Osteoblast (primary cell): ENCODE measurements around the gene TSPAN13. TPM values are rescaled to one million over a fixed set of nuclear protein-coding genes. Genes with fewer than 3 reads are reported as not detected.

ENCODE experiments used
- DNase-seq: peaks from one replicate; pipeline ENCODE4 v3.0.0; 2011; ENCODE audit warnings: low spot score, mixed read lengths; ENCODE audit not compliant: insufficient read length; ENCODE audit errors: missing footprints
- H2AFZ ChIP-seq: 2 replicates; pipeline ENCODE4 v1.6.0; 2011; ENCODE audit warnings: mild to moderate bottlenecking, low read length
- H3K27ac ChIP-seq: 2 replicates; pipeline ENCODE4 v1.5.1; 2011; ENCODE audit warnings: mild to moderate bottlenecking, low read depth, low read length, moderate library complexity
- H3K27me3 ChIP-seq: 2 replicates; pipeline ENCODE4 v1.6.0; 2012; ENCODE audit warnings: mild to moderate bottlenecking, control low read depth, inconsistent platforms, low read length, moderate library complexity; ENCODE audit not compliant: insufficient read depth
- H3K36me3 ChIP-seq: 2 replicates; pipeline ENCODE4 v1.5.1; 2011; ENCODE audit warnings: mild to moderate bottlenecking, low read length, control low read depth, moderate library complexity; ENCODE audit not compliant: insufficient read depth
- H3K4me1 ChIP-seq: 2 replicates; pipeline ENCODE4 v1.5.1; 2011; ENCODE audit warnings: mild to moderate bottlenecking, low read length, control low read depth, moderate library complexity; ENCODE audit not compliant: insufficient read depth
- H3K4me2 ChIP-seq: 2 replicates; pipeline ENCODE4 v1.6.0; 2011; ENCODE audit warnings: mild to moderate bottlenecking, low read length; ENCODE audit not compliant: insufficient read depth
- H3K4me3 ChIP-seq: fragments of 200-600 bp; sonication (generic); 3 replicates; pipeline ENCODE4 v1.5.1; 2012; ENCODE audit warnings: mild to moderate bottlenecking, low read length, inconsistent platforms; ENCODE audit not compliant: insufficient read depth
- H3K79me2 ChIP-seq: 2 replicates; pipeline ENCODE4 v1.6.0; 2012; ENCODE audit warnings: mild to moderate bottlenecking, low read length, control low read depth, inconsistent platforms; ENCODE audit not compliant: insufficient read depth
- H3K9me3 ChIP-seq: 2 replicates; pipeline ENCODE4 v1.5.1; 2011; ENCODE audit warnings: low read depth, low read length, control low read depth
- H4K20me1 ChIP-seq: 2 replicates; pipeline ENCODE4 v1.6.0; 2012; ENCODE audit warnings: mild to moderate bottlenecking, low read length, control low read depth; ENCODE audit not compliant: insufficient read depth
- CTCF ChIP-seq: IDR thresholded peaks from 2 replicates; pipeline ENCODE4 v1.5.1; 2011; ENCODE audit warnings: mild to moderate bottlenecking, low read depth, low read length, moderate library complexity; ENCODE audit errors: extremely low read depth
- total RNA-seq: library from RNA; depleted of rRNA; stranded (reverse); fragments of >200 nt; gene quantifications from 2 replicates; pipeline ENCODE4 v1.2.3, GENCODE V29; 2012

The TSPAN13 gene
- total RNA-seq, 1 donor: 1.8 TPM

- H3K4me3 ChIP-seq: no peak overlapping the region
- H3K9me3 ChIP-seq: no peaks in the 10 kb centered on the region
- no peak overlapping the region for H3K27ac ChIP-seq
- H2AFZ ChIP-seq: no peak overlapping the region
- H4K20me1 ChIP-seq: no peaks in the 10 kb centered on the region
- H3K36me3 ChIP-seq: no peaks in the 10 kb centered on the region
- no peaks in the 10 kb centered on the region for H3K4me1 ChIP-seq
- no peak for TF ChIP-seq CTCF
- DNase-seq: no peak
- H3K27me3 ChIP-seq: no peaks in the 10 kb centered on the region
- H3K4me2 ChIP-seq: no peak overlapping the region
- no peaks in the 10 kb centered on the region for H3K79me2 ChIP-seq
Observed at GRCh38 chr7:16785321-16785720, 31.8 kb downstream of the TSPAN13 start.

GRCh38 chr7:16785846-16786245 is 32.3 kb downstream of the TSPAN13 start:
- Histone ChIP-seq H3K4me3 (no peak overlapping the region), H4K20me1 (no peaks in the 10 kb centered on the region), H3K36me3 (no peaks in the 10 kb centered on the region), H2AFZ (no peak overlapping the region), H3K79me2 (no peaks in the 10 kb centered on the region), H3K27ac (no peak overlapping the region), H3K27me3 (no peaks in the 10 kb centered on the region), H3K4me1 (no peaks in the 10 kb centered on the region), H3K4me2 (no peak overlapping the region), H3K9me3 (no peaks in the 10 kb centered on the region)
- no peak for DNase-seq
- TF ChIP-seq CTCF: no peak

- no peak overlapping the region for H3K4me3 ChIP-seq
- no peaks in the 10 kb centered on the region for H3K36me3 ChIP-seq
- TF ChIP-seq CTCF: no peak
- H2AFZ ChIP-seq: no peak overlapping the region
- H4K20me1 ChIP-seq: no peaks in the 10 kb centered on the region
- no peak for DNase-seq
- H3K27me3 ChIP-seq: no peaks in the 10 kb centered on the region
- H3K4me2 ChIP-seq: no peak overlapping the region
- no peaks in the 10 kb centered on the region for H3K79me2 ChIP-seq
- H3K4me1 ChIP-seq: no peaks in the 10 kb centered on the region
- H3K27ac ChIP-seq: no peak overlapping the region
- H3K9me3 ChIP-seq: no peaks in the 10 kb centered on the region
Observed at GRCh38 chr7:16786257-16786656, 32.7 kb downstream of the TSPAN13 start.

GRCh38 chr7:16787127-16787526 is 33.6 kb downstream of the TSPAN13 start:
- Histone ChIP-seq H3K4me3 (no peak overlapping the region), H4K20me1 (no peaks in the 10 kb centered on the region), H3K79me2 (no peaks in the 10 kb centered on the region), H3K27me3 (no peaks in the 10 kb centered on the region), H2AFZ (no peak overlapping the region), H3K27ac (no peak overlapping the region), H3K4me2 (no peak overlapping the region), H3K4me1 (no peaks in the 10 kb centered on the region), H3K9me3 (no peaks in the 10 kb centered on the region), H3K36me3 (no peaks in the 10 kb centered on the region)
- no peak for TF ChIP-seq CTCF
- DNase-seq: no peak
